GM21515 (cell line): ENCODE results near the gene MINDY4.
"Not testable (repeated sequence)": the region's sequence is repeated elsewhere in the genome, so short reads cannot be mapped to it uniquely, and the experiment has no call there.

ENCODE experiments used
- ATAC-seq: cut with Tn5 transposase; IDR thresholded peaks from one replicate; pipeline ENCODE4 v1.9.1; 2021; ENCODE audit not compliant: unreplicated experiment

Gene MINDY4

DNA sequence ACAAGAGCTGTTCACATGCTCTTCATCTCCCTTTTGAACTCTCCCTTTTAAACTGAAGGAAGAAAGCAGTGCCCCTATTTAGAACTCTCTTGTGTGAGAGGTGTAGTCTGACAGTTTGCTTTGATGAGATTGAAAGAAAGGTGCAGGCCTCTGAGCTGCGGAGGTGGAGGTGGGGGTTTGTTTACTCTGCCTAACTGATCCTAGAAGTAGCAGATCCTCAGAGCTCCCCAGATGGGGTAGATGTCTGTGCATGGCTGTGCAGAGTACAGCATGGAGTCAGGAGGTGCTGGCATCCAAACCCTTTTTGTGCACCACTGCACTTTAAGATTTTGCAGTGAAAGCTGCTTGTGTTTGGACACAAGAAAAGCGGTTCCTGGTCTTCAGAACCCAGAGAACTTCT is 58.3 kb downstream of the MINDY4 start:
- ATAC-seq, result no peak

DNA sequence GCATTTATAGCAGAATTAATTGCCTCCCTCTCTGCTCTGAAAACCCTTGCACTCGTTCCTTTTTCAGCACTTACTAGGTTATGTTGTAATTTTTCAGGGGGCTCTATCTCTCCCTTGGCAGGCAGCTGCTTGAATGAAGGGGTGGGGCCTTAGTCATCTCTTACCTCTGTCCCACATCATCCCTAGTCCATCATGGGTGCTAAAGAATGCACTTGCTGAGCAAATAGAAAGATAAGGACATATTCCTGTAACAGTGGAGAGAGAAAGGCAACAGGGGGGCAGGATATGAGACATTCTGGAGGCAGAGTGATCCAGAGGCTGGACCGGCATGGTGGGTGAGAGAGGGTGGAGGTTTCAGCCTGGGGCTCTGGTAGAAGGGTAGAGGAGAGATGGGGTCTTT is 60.0 kb downstream of the MINDY4 start:
- ATAC-seq, result no peak

DNA sequence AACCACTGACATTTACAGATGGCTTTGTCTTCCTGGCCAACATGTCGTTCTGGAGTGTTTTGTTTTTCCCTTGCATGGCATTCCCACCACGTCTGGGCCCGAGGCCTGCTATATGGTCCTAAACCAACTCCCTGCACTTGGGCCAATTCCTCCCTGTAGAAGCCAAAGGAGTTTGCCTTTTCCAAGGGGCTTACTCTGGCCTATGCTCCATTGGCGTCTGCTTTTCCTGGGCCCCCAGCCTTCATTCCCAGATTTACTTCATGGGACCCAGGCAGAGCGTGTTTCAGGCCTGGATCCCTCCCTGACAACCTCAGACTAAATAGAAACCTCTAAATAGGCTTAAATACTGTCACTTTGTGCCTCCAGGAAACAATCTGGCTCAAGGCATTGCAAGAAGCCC is 60.7 kb downstream of the MINDY4 start:
- ATAC-seq, result no peak

DNA sequence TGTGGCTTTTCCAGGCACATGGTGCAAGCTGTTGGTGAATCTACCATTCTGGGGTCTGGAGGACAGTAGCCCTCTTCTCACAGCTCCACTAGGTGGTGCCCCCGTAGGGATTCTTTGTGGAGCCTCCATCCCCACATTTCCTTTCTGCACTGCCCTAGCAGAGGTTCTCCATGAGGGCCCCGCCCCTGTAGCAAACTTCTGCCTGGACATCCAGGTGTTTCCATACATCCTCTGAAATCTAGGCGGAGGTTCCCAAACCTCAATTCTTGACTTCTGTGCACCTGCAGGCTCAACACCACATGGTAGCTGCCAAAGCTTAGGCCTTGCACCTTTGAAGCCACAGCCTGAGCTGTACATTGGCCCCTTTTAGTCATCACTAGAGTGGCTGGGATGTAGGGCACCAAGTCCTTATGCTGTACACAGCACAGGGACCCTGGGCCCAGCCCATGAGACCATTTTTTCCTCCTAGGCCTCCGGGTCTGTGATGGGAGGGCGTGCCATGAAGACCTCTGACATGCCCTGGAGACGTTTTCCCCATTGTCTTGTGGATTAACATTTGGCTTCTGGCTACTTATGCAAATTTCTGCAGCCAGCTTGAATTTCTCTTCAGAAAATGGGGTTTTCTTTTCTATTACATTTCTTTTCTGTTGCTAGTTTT is 62.9 kb downstream of the MINDY4 start:
- ATAC-seq, result not testable (repeated sequence)

DNA sequence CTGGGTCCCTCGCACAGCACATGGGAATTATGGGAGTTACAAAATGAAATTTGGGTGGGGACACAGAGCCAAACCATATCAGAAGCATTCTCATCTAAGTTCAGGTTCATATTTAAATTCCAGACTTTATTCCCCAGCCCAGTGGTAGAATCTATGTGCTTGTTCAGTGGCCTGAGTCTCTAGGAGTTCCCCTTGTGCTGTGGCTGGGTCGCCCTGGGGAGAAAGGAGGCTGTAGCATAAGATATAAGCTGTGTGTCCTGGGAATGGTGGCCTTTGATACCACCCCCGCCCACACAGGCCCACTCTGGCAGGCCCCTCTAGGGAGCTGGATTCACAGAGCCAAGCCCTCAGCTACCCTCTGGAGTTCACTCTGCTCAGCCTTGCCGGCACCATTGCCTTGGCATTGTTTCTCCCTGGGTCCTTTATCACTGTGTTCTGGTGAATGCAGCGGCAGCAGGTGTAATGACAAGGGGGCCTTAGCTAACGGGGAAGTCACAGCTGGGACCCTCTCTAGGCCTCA is 64.2 kb downstream of the MINDY4 start:
- ATAC-seq, result no peak

DNA sequence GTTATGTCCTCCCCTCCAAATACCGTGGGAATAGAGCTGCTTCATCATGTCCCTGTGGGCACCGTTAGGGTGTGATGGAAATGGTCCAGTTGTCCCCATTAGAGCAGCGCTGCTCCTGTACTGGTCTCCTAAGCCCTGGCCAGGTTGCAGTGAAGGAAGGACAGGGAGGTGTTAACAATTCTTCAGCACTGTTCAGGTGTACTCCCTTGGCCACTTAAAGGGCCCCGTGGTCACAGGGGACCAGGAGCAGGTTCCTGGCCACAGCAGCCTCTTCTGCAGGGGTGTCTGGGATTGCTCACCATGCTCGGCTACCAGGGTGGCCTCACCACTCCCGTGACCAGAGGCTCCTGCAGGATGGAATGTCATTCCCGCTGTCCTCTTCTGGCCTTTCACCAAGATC is 65.8 kb downstream of the MINDY4 start:
- ATAC-seq, result no peak

DNA sequence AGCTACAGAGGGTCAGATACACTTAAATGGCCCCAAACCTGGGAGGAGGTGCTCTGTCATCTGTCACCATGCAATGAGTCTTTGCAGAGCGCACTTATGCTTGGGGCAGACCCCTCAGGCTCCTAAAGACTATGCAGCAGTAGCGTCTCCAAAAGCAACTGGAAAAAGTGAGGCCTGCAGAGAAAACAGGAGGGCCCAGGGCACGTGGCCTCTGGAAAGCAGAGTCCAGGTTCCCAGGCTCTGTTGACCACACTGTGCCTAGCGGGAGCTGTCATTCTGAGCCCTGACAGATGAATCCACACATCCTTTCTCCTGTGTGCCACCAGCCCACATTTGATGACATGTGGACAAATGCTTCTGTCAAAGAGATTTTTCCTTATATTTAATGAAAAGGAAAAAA is 66.4 kb downstream of the MINDY4 start:
- ATAC-seq, result no peak

DNA sequence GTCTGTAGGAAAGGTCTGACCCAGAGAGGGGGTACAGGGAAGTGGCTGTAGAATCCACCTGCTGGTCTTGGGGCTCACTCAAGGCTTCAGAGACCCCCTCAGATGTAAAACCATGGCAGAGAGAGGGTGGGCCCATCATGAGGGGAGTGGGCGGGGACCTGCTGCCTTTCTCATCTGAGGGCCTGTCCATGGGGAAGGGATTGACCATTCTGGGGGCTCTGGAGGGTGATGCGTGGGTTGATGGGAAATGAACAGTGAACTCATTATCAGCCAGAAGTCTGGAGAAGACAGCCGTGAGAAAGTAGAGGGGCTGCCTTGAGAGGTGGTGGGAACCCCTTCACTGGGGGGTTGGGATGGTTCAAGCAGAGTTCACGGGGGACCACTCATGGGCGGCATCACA is 66.8 kb downstream of the MINDY4 start:
- ATAC-seq, result no peak

DNA sequence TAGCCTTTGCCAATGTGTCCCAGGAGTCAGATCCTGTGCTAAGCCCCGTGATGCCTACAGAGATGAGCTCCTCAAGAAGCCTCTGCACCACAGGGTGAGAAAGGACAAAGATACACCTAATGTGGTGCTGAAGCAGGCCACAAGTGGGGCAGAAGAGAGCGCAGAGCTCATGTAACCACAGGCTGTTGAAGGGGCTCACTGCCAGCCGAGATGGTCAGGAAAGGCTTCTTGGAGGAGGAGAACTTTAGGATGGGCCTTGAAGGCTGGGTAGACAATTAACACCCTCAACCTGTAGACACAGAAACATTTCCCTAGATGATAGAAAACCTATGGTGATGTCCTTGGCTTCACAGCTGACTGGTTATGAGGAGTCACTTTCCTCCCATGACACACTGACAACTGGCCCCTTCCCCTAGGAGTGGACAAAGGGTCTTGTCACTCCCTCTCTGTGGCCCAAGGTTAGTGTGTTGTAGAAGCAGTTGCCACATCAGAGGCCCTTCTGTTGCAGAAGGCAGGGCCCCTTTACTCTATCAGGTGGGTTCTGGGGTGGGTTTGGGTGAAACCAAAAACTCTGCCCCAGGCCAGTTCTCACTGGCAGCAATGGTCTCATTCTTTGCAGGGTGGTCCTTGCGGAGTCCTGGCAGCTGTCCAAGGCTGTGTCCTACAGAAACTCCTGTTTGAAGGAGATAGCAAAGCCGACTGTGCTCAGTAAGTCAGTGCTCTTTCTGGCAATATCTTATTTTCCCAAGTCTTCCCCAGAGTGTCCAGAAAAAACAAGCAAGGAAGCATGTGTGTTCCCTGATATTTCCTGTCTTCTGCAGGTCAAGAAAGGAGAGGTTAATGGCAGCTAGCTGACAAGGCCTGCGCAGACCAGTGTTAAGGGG is 69.2 kb downstream of the MINDY4 start:
- ATAC-seq, result no peak

DNA sequence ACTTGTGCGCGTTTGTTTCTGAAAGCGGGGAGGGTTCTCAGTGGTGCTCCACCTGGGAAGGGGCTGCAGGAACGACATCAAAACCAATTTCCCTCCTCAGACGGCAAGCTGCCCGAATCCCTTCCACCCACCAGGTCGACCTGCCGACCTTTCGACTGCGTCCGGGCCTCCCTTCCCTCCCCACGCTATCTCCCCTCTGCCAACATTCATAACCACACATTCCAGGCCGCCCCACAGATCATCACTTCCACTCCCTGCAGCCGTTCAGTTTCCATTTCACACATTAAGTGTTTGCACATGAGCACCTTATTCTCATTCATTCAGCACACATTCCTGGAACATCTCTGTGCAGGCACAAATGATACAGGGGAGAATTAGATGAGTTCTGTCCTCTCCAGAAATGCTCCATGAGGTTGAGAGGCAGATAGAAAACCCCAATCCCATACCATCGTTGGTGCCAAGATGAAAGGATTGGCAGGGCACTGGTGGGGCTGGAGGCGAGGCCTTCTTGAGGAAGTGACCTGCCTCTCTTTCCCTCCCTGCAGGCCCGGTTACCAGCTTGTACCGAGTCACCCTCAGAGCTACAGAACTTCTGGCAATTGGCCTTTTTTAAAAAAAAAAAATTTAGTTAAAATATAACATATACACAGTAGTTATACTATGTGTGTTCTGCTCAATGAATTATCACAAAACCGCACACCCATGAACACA is 70.0 kb downstream of the MINDY4 start:
- no peak for ATAC-seq

DNA sequence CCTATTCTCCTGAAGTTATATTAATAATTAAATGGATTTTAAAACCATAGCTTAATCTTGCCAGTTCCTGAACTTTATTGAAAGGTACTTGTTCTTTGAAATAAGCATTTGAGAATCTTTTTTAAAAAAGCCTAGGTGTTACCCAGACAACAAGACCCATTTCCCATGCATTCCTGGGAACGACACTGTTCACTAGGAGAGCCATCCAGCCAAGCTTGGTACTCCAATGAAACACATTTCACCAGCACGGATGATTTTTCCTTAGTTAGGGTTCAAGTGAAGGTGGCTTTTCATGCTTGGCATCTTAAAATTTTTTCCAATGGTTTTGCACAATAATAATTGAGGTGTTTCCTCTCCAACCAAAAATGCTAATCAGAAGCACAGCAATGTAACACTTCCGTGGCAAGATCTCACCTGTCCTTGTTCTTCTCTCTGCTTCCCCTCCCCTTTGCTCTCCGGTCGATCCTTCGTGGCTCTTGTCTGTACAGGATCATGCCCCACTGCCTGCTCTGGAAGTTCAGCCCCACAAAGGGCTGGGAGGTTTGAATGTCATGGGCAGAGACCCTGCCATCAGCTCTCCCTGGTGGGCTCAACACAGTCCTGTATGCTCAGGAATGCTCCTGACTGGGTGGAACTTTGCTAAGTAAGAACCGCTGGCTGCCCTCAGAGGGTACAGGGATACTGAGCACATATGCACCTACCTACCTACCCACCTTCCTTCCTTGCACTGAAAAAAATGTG is 70.8 kb downstream of the MINDY4 start:
- no peak for ATAC-seq

DNA sequence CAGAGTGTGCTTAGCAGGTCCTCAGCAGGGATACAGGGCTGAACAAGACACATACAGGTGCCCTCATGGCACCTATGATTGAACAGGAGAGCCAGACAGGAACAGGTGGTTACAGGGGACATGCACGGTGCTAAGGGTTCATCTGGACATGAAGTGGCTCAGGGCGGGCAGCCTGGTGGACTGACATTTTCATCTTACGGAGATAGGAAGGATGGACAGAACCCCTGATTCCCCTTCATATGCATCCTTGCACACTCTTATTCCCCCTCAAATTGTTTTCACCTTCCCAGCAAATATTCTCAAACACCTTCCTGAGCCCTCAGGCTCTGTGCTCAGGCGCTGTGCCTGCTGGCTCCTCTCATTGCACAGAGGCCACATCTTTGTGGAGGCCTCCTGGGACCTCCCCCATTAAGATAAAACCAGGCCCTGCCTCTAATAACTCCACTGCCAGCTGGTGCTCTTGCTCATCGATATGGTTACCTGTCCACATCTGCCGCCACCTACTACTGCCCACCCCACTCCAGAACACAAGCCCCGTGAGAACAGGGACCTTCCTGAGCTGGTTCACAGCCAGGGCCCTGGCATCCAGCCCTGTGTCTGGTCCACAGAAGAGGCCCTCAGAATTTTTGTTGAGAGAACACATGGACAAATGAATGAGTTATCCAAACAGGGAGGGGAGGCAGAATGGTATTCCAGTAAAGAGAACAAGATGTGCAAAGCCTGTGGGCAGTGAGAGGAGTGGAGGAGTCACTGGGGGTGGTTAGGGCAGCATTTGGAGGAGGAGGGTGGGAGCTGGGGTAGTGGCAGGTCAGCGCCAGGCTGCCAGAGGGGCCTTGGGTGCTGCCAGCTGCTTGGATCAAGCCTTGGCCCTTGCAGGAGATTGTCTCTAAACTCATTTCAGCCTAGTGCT is 71.6 kb downstream of the MINDY4 start:
- no peak for ATAC-seq

DNA sequence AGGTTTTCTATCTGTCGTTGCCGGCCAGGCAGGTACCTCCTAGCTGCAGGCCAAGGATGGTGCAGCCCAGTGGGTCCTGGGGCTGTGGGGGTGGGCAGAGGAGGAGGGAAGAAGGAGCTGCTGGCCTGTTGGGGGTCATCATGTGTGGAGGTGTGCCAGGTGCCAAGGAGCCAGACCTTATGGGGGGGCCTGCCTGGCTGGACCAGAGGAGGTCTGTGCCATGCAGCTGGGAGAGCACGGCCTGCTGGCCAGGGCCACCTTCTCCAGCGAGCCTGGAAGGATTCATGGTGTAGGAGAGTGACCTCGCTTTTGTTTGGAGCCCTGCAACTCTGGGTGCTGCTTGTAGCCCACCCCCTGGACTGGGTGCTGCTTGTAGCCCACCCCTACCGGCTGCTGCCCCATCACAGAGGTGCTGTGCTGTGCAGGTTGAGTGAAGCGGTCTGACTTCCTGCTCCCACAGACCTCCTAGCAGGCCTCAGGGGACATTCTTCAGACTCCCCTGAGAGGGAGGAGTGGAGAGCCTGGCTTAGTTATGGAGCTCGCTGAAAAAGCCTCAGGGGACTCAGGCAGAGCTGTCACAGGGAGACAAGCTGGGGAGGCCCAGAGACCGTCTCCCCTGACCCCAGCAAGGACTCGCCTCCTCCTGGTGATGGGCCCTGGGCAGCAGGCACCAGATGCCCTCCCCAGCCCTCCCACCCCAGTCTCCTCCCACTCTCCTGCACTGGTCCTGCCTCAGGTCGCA is 72.7 kb downstream of the MINDY4 start:
- ATAC-seq, result no peak

DNA sequence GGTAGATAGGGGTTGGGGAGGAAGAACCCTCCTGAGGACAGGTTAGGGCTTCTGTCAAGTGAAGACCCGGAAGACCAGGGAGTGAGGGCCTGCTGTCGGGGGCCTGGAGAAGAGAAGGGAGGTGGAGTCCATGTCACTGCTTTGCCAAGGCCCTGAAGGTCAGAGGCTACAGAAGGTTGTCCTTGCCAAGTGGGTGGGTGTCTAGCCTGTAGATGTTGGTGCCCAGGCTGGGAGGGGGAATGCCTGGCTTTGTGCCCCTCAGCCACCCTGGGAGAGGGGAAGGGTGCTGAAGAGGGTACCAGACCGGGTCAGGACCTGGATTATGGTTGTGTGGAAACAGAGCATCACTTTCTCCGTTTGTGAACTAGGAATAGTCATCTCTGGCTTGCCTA is 73.3 kb downstream of the MINDY4 start:
- no peak for ATAC-seq

DNA sequence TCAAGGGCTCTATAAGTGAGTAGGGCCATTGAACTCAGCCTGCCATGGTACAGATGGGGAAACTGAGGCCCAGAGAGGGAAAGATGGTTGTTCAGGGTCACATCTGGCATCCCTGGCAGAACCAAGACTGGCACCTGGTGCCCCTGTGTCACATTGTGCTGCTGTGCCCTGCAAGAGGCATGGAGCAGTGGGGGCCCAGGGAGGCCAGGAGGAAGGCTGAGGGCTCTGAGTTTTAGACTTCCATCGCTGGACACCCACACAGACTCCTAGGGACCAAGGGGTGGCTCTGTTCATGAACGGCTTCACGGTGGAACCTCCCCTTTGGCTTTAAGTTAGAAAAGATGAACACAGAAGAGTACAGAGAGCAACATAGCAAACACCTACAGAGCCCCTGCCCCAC is 73.7 kb downstream of the MINDY4 start:
- no peak for ATAC-seq

DNA sequence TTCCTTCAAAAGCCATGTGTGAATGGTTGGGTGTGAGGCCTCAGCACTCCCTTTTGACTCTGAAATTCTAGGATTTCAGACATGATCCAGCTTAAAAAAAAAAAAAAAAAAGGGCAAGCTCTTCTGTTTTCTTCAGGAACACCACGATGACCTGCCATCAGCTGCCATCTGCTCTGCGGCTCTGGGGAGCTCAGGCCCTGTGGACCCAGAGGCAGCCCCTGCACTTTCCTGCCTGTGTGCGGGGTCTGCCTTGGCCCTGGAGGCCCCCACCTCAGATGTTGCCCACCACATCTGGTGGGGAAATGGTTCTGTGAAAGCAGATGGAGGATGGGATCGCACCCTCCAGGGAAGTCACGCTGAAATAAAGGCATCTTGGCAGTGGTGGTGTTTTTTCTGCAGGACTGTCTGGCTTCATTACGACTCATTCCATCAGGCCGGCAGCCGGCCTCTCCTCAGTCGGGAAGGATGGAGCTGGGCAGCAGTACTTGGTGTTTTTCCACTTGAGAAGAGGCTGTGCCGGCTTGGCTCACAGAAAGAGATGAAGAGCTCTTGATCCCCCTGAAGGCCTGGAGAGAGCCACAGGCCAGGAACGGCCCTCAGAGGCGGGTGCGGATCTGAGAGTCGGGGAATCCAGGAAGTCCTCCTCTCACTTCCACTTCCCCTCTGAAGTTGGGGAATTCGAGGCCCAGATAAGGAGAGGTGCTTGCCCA is 74.4 kb downstream of the MINDY4 start:
- no peak for ATAC-seq

DNA sequence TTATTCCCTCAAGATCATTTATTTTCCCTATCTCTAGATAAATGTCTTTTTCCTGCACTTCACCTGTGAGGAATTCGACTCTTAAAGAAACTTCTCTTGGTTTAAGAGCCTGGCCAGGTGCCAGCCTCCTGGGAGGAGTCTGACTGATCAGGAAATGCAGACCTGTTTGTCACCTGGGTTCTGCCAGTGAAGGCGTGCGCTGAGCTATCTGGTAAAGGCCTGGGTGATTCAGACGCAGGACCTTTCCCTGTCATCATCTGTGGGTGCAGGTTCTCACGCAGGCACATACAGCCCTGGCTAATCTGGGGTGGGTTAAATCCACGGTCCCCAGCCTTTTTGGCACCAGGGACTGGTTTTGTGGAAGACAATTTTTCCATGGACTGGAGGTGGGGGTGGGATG is 75.2 kb downstream of the MINDY4 start:
- ATAC-seq, result no peak

DNA sequence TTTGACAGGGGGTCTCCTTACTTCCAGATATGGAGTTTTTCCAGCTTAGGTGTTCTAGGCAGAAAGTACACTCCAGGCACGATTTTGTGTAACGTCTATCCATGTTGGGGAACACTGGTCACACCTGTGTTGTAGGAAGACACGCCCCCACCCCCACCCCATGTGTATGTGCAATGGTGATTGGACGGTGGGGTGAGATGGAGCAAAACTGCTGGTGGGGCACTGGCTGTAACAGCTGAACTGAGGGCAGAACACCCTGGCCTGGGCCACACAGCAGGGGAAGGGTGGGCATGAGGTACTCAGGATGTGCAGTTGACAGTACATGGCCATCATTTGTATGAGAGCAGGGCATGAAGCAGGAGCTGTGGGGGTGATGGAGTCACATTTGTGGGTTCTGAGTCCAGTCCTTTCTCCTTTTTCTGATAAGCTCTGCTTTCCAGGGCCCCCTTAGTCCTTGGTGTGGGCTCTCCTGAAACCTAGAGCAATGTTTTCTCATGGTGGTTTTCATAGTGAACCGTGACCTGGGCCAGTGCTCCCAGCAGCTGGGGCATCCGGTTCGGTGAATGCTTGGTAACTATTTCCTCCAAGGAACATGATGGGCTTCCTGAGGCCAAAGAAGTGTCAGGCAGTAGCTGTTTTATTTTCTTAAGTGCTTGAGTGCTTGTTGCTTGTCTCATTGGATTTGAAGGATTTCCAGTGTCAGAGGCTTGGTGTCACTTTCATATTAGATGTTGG is 77.1 kb downstream of the MINDY4 start:
- ATAC-seq, result no peak
